GM18517 (cell line): ENCODE measurements around the gene GLI2.

Experiments
- ATAC-seq: cut with Tn5 transposase; IDR thresholded peaks from one replicate; pipeline ENCODE4 v1.9.1; 2021; ENCODE audit warnings: mild to moderate bottlenecking, moderate library complexity; ENCODE audit not compliant: unreplicated experiment

GLI2 gene

GRCh38 chr2:120768112-120769048 is 32.7 kb downstream of the GLI2 start:
- no peak for ATAC-seq

- no peak for ATAC-seq
Observed at GRCh38 chr2:120769076-120769786, 33.6 kb downstream of the GLI2 start.

- no peak for ATAC-seq
Observed at GRCh38 chr2:120769787-120770120, 34.1 kb downstream of the GLI2 start.

- no peak for ATAC-seq
Observed at GRCh38 chr2:120770176-120770575, 34.5 kb downstream of the GLI2 start.

GRCh38 chr2:120770641-120771040 is 35.0 kb downstream of the GLI2 start:
- ATAC-seq, result no peak

GRCh38 chr2:120771111-120771780 is 35.6 kb downstream of the GLI2 start:
- no peak for ATAC-seq

GRCh38 chr2:120771781-120772208 is 36.1 kb downstream of the GLI2 start:
- ATAC-seq, result no peak

GRCh38 chr2:120772261-120772660 is 36.6 kb downstream of the GLI2 start:
- ATAC-seq, result no peak

- no peak for ATAC-seq
Observed at GRCh38 chr2:120773186-120773800, 37.6 kb downstream of the GLI2 start.

- no peak for ATAC-seq
Observed at GRCh38 chr2:120774557-120775160, 39.0 kb downstream of the GLI2 start.

- ATAC-seq, result no peak
Observed at GRCh38 chr2:120775194-120775593, 39.5 kb downstream of the GLI2 start.

- ATAC-seq, result no peak
Observed at GRCh38 chr2:120775801-120776589, 40.3 kb downstream of the GLI2 start.

GRCh38 chr2:120776649-120777048 is 41.0 kb downstream of the GLI2 start:
- ATAC-seq, result no peak

- ATAC-seq, result no peak
Observed at GRCh38 chr2:120777170-120777751, 41.6 kb downstream of the GLI2 start.

- no peak for ATAC-seq
Observed at GRCh38 chr2:120777787-120778186, 42.1 kb downstream of the GLI2 start.

GRCh38 chr2:120778244-120778643 is 42.6 kb downstream of the GLI2 start:
- no peak for ATAC-seq

GRCh38 chr2:120779781-120780283 is 44.2 kb downstream of the GLI2 start:
- ATAC-seq, result no peak

GRCh38 chr2:120780402-120780801 is 44.7 kb downstream of the GLI2 start:
- no peak for ATAC-seq

GRCh38 chr2:120783371-120783791 is 47.7 kb downstream of the GLI2 start:
- ATAC-seq, result no peak
